ENCODE results near the gene ZNF740.

ZNF740 gene

DNA sequence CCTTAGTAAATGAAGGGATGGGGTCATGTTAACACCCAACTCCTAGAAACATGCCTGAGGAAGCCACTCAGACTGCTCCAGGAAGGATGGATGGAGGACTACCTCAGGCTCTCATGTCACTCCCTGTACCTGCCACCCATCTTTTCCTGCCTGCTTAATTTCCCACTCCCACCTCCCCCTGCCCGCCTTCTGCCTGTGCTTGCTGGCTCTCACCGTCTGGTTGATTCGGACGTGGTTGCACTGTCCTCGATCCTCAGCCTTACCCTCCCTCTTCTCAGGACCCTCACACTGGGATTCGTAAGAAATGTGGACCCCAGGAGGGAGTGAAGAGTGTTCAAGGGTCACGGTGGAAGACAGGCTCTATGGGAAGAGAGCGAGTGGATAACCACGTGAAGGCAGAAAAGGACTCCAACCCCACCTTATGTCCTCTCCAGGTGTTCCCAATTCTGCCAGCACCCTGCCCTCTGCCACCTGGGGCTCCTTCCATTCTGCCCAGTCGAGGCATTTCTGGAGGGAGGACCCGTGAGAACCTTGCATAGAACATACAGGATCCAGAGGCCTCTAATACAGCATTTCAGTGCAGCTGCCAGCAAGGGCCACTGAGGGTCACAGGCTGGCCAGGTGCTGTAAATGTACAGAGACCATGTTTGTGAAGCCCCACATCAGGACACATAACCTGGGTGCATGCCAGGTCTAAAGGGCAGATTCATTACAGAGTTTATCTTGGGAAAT lies 13.6 kb downstream of the ZNF740 start:
- Histone ChIP-seq H2AFZ (ENCODE audit: low read length) (no peak overlapping the region), H3K9me2 (replicated peaks; ENCODE audit: low read depth, low read length) (no peaks in the 10 kb centered on the region), H3K79me2 (ENCODE audit: insufficient read depth, low read length) (no peaks in the 10 kb centered on the region), H3K9ac (ENCODE audit: low read depth, low read length, poor library complexity, severe bottlenecking) (no peak overlapping the region), H3F3A (ENCODE audit: low read depth) (0 out of 2 replicates have a peak, but pooled peaks cover 3% of the 10 kb centered on the region), H3K4me3 (ENCODE audit: low read length, poor library complexity, severe bottlenecking) (no peak overlapping the region), H3K36me3 (ENCODE audit: insufficient read depth, low read length) (no peaks in the 10 kb centered on the region; the same call in 1 of the 2 replicates), H4K20me1 (ENCODE audit: insufficient read depth, low read length, poor library complexity, severe bottlenecking) (no peaks in the 10 kb centered on the region), H3K9me3 (ENCODE audit: insufficient read depth, low read depth, low read length) (no peaks in the 10 kb centered on the region), H3K4me1 (ENCODE audit: insufficient read depth, low read length, poor library complexity, severe bottlenecking) (peaks cover 14% of the 10 kb centered on the region), H3K4me2 (ENCODE audit: low read depth, low read length, poor library complexity, severe bottlenecking) (no peak overlapping the region), H3K27me3 (ENCODE audit: insufficient read depth, low read length, poor library complexity, severe bottlenecking) (no peaks in the 10 kb centered on the region)
- TF ChIP-seq, protein P1, sequence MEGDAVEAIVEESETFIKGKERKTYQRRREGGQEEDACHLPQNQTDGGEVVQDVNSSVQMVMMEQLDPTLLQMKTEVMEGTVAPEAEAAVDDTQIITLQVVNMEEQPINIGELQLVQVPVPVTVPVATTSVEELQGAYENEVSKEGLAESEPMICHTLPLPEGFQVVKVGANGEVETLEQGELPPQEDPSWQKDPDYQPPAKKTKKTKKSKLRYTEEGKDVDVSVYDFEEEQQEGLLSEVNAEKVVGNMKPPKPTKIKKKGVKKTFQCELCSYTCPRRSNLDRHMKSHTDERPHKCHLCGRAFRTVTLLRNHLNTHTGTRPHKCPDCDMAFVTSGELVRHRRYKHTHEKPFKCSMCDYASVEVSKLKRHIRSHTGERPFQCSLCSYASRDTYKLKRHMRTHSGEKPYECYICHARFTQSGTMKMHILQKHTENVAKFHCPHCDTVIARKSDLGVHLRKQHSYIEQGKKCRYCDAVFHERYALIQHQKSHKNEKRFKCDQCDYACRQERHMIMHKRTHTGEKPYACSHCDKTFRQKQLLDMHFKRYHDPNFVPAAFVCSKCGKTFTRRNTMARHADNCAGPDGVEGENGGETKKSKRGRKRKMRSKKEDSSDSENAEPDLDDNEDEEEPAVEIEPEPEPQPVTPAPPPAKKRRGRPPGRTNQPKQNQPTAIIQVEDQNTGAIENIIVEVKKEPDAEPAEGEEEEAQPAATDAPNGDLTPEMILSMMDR (conservative IDR thresholded peaks at IDR 0.05; ENCODE audit: low read length) = no peak
- no peak for TF ChIP-seq EZH2phosphoT487 (IDR thresholded peaks at IDR 0.05; ENCODE audit: borderline replicate concordance)

DNA sequence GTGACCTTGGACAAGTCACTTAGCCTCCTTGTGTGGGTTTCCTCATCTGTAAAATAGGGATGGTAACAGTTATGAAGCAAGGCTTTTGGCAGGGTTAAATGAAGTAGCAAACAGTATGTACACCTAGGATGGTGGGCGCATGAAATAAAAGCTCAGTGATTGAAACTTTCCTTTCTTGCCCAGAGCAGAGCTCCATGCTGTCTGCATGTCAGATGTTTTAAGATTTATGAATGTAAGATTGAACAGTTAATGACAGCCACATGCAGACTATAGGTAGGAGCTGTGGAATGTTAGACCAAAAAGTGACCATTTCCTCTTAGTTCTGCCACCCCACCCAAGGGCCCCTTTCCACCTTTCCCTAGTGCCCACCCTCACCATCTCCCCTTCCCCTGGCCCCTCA lies 14.5 kb downstream of the ZNF740 start:
- Histone ChIP-seq H3K9me2 (replicated peaks; ENCODE audit: low read depth, low read length) (no peaks in the 10 kb centered on the region), H3F3A (ENCODE audit: low read depth) (0 out of 2 replicates have a peak, but pooled peaks cover 3% of the 10 kb centered on the region), H3K79me2 (ENCODE audit: insufficient read depth, low read length) (no peaks in the 10 kb centered on the region)

DNA sequence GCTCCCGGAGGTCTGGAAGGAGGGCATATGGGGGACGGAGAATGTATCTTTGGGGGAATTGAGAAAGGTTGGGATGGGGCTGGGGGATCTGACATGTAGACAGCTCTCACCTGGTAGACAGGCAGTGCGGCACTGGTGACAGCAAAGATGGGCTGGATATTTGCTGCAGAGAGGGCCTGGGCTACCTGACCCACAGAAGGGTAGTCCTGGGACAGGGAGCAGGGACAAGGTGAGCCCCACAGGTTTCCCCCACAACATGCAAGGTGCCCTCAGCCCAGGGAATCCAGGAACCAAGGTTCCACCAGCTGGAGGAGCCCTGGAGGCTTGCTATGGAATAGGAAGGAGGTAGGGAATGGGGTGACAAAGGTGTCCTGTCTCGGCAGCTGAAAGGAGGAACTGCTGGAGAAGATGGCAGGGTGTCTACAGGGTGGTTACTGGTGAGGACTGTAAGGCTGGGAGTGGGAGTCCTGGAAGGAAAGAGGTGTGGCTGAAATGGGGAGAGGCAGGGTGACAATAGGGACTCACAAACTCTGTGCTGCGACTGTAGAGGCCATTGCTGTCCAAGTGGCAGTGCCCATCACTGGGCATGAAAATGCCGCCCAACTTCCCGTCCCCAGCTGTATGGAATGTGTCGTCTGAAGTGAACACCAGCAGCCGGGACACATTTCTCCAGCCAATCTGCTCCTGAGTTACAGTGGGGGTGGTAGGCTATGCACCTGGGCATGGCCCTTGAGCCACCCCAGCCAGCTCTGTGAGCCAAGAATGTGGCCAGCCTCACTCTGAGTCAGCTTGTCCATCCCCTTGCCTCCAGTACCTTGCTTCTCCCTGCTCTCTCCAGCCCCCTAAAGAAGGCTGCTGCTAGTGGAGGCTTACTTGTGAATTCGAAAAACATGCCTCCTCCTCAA lies 15.2 kb downstream of the ZNF740 start:
- H3K4me1 ChIP-seq (ENCODE audit: insufficient read depth, low read length, poor library complexity, severe bottlenecking) = peaks cover 29% of the 10 kb centered on the region
- no peaks in the 10 kb centered on the region for H4K20me1 ChIP-seq (ENCODE audit: insufficient read depth, low read length, poor library complexity, severe bottlenecking)
- H3K27me3 ChIP-seq (ENCODE audit: insufficient read depth, low read length, poor library complexity, severe bottlenecking) = no peaks in the 10 kb centered on the region
- no peaks in the 10 kb centered on the region; the same call in 1 of the 2 replicates for H3K36me3 ChIP-seq (ENCODE audit: insufficient read depth, low read length)
- TF ChIP-seq, protein P1 (conservative IDR thresholded peaks at IDR 0.05; ENCODE audit: low read length) = no peak
- TF ChIP-seq EZH2phosphoT487 (IDR thresholded peaks at IDR 0.05; ENCODE audit: borderline replicate concordance) = no peak
- no peaks in the 10 kb centered on the region for H3K79me2 ChIP-seq (ENCODE audit: insufficient read depth, low read length)
- no peak overlapping the region for H2AFZ ChIP-seq (ENCODE audit: low read length)
- 0 out of 2 replicates have a peak, but pooled peaks cover 3% of the 10 kb centered on the region for H3F3A ChIP-seq (ENCODE audit: low read depth)
- H3K9me2 ChIP-seq (replicated peaks; ENCODE audit: low read depth, low read length) = no peaks in the 10 kb centered on the region
- no peaks in the 10 kb centered on the region for H3K9me3 ChIP-seq (ENCODE audit: insufficient read depth, low read depth, low read length)
- H3K4me3 ChIP-seq (ENCODE audit: low read length, poor library complexity, severe bottlenecking) = no peak overlapping the region
- H3K4me2 ChIP-seq (ENCODE audit: low read depth, low read length, poor library complexity, severe bottlenecking) = no peak overlapping the region
- H3K9ac ChIP-seq (ENCODE audit: low read depth, low read length, poor library complexity, severe bottlenecking) = no peak overlapping the region

More for the DNA sequence above, 14.5 kb downstream of the ZNF740 start:
- Histone ChIP-seq H3K27me3 (ENCODE audit: insufficient read depth, low read length, poor library complexity, severe bottlenecking) (no peaks in the 10 kb centered on the region), H3K4me3 (ENCODE audit: low read length, poor library complexity, severe bottlenecking) (no peak overlapping the region), H3K36me3 (ENCODE audit: insufficient read depth, low read length) (no peaks in the 10 kb centered on the region; the same call in 1 of the 2 replicates), H3K4me1 (ENCODE audit: insufficient read depth, low read length, poor library complexity, severe bottlenecking) (peaks cover 21% of the 10 kb centered on the region), H3K9ac (ENCODE audit: low read depth, low read length, poor library complexity, severe bottlenecking) (no peak overlapping the region), H2AFZ (ENCODE audit: low read length) (no peak overlapping the region), H3K9me3 (ENCODE audit: insufficient read depth, low read depth, low read length) (no peaks in the 10 kb centered on the region), H3K4me2 (ENCODE audit: low read depth, low read length, poor library complexity, severe bottlenecking) (no peak overlapping the region), H4K20me1 (ENCODE audit: insufficient read depth, low read length, poor library complexity, severe bottlenecking) (no peaks in the 10 kb centered on the region)
- TF ChIP-seq, protein P1 (conservative IDR thresholded peaks at IDR 0.05; ENCODE audit: low read length) = no peak
- TF ChIP-seq EZH2phosphoT487 (IDR thresholded peaks at IDR 0.05; ENCODE audit: borderline replicate concordance) = no peak
